GM13977 (cell line): ENCODE data around the gene ZCCHC14.
A peak's percentile ranks its signal among the peaks of the same experiment; 100 is the strongest.

ENCODE experiments used
- DNase-seq: peaks from one replicate; pipeline ENCODE4 v3.0.0; 2012; ENCODE audit warnings: low spot score
- CTCF ChIP-seq: IDR thresholded peaks from 2 replicates; pipeline ENCODE4 v1.5.1; 2012; ENCODE audit warnings: mild to moderate bottlenecking, control low read depth; ENCODE audit not compliant: insufficient read depth; ENCODE audit errors: extremely low read depth, missing control alignments
- in situ Hi-C: fragments of 300-500 bp; cut with MboI; formaldehyde crosslinking; loops from one replicate; pipeline ENCODE4 v1.12.0; 2022; ENCODE audit warnings: low sequenced_read_pairs, low pct_unique_long_range_greater_than_20kb, mixed read lengths, inconsistent platforms; ENCODE audit not compliant: unreplicated experiment

ZCCHC14 gene

DNA sequence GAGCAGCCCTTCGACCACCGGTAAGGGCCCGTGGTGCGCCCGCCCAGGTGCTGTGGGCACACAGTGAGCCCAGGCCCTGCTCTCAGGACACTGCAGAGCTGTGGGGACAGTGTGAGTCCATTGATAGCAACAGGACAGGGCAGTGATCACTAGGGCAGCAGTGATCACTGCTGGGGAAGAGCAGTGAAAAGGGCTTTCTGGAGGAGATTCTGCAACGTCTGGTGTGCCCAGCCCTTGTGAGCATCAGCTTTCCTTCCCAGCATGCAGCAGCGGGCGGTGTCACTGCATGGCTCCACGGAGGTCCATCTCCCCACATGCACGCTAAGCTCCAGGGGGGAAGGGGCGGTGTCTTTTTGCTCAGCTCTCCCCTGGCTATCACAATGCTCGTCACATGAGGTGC, 68.6 kb downstream of the ZCCHC14 start:
- no peak for DNase-seq
- no peak for TF ChIP-seq CTCF
- in situ Hi-C loops, result no loop called here

GRCh38 chr16:87423429-87423828, 69.4 kb downstream of the ZCCHC14 start:
- TF ChIP-seq CTCF, result no peak
- in situ Hi-C loops, result no loop called here
- DNase-seq, result no peak

- no peak for TF ChIP-seq CTCF
- in situ Hi-C loops, result no loop called here
- no peak for DNase-seq
These were observed 70.7 kb downstream of the ZCCHC14 start for GRCh38 chr16:87422106-87422505.

DNA sequence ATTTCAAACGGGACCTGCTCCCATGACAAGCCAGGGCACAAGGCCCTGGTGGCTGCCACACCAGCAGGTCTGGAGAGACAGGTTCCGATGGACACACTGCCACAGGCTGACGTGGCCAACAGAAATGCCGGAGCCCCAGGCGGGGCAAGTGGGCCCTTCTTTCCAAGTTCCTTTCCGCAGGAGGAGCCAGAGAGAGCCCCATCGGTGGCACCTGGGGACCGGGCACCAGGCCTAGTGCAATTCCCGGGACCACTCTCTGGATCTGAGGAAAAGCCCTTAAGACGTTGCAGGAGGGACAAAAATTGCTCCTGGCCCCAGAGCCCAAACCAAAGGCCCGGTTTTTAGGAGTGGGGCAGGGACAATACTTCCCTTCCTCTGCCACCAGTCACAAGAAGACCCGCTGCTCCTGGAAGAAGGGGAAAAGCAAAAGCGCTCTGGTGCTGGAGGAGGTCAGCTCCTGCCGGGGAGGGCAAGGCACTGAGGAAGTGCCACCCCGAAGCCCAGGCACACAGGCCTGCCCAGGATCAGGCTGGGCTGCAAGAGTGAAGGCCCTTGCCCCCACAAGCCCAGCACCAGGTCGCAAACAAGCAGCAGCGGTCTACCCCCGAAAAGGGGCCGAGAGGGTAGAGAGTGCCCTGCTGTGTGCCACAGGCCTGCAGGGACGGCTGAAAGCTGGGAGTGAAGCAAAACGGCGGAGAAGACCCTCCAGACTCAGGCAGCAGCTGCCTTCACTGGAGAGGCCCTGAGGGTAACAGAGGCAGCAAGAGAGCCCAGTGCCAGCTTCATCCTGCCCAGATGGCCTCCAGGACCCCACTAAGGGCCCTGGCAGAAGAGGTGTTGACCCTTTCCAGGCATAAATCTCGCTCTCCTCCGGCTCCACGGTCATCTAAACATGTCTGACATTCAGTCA, 71.6 kb downstream of the ZCCHC14 start:
- TF ChIP-seq CTCF, result no peak
- no peak for DNase-seq
- in situ Hi-C loops, result no loop called here

- no peak for DNase-seq
- in situ Hi-C loops, result no loop called here
- peak; percentile 41 for TF ChIP-seq CTCF
These were observed 72.5 kb downstream of the ZCCHC14 start for GRCh38 chr16:87420026-87421002.

DNA sequence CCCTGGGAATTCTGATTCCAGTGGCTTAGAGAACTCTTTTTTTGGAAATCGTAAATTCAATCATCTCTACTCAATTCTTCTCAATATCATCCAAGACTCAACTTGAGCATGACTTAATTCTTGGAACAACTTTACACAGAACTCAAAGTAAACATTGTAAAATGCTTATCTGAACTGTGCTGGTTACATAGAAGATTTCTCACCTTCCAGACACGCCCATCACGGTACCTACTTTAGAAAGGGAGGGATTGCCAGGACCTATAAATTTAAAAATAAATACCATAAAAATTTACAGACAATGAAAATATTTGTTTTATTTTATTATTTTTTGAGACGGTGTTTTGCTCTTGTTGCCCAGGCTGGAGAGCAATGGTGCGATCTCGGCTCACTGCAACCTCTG, 74.2 kb downstream of the ZCCHC14 start:
- DNase-seq, result no peak
- no peak for TF ChIP-seq CTCF
- in situ Hi-C loops, result no loop called here
